Muscle of arm (tissue), 12 donors: ENCODE results near the gene PKD1. TPM values are rescaled to one million over a fixed set of nuclear protein-coding genes. Genes with fewer than 3 reads are reported as not detected.
"Not testable (repeated sequence)": the region's sequence is repeated elsewhere in the genome, so short reads cannot be mapped to it uniquely, and the experiment has no call there.

Source experiments
- DNase-seq: peaks from one replicate; pipeline ENCODE4 v3.0.0-alpha.2; 2013
- polyA plus RNA-seq, 12 donors: library from polyadenylated mRNA; unstranded; fragments of 120-200 nt; gene quantifications; one replicate each; pipeline ENCODE4 v1.2.1, GENCODE V29; 2013; ENCODE audit not compliant: insufficient read length in 12 of 12

Gene PKD1
- polyA plus RNA-seq, 12 donors, result 85.8 to 199 (median 121) TPM; not detected in 1

DNA sequence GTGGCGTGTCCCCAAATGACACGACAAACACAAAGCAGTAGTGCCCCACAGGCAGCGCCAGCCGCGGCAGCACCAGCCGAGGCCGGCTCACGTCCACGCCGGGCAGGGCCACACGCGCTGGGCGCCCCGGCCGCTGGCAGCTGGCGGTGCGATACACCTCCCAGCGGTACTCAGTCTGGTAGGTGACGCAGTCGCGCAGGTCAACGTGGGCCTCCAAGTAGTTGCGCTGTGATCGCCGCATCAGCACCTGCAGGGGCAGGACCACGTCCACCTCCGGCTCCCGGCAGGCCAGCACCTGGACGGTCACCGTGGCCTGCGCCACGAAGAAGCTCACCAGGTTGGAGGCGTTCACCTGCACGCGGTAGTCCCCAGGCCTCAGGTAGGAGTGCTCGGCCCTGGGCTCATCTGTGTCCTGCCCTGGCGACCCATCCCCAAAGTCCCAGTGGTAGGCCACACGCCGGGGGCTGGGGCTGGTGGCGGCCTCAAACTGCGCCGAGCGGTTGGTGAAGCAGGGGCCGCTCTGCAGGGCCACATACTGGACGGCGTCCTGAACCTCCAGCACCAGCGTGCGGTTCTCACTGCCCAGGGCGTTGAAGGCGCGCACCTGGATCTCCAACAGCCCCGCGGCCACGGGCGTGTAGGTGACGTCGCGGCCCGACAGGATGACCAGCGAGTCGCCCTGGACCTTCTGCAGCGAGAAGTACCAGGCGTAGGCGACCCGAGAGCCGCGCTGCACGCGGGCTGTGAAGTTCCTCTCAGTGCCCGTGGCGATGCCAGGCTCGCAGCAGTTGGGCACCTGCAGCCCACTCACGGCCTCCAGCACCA is 27.0 kb downstream of the PKD1 start:
- DNase-seq, result not testable (repeated sequence)

DNA sequence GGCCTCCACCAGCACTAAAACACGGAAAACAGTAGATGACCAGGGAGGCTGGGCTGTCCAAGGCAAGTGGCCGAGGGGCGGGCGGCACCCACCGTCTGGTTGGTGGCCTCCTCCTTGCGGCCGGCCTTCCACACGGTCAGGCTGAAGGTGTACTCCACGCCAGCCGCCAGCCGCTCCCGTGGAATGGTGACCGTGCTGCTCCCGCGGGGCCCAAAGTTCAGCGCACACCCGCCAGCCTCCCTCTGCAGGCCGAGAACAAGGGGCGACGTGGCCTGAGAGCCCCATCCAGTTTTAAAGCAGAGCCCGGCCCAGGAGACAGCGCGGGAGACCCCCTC is 27.9 kb downstream of the PKD1 start:
- not testable (repeated sequence) for DNase-seq

DNA sequence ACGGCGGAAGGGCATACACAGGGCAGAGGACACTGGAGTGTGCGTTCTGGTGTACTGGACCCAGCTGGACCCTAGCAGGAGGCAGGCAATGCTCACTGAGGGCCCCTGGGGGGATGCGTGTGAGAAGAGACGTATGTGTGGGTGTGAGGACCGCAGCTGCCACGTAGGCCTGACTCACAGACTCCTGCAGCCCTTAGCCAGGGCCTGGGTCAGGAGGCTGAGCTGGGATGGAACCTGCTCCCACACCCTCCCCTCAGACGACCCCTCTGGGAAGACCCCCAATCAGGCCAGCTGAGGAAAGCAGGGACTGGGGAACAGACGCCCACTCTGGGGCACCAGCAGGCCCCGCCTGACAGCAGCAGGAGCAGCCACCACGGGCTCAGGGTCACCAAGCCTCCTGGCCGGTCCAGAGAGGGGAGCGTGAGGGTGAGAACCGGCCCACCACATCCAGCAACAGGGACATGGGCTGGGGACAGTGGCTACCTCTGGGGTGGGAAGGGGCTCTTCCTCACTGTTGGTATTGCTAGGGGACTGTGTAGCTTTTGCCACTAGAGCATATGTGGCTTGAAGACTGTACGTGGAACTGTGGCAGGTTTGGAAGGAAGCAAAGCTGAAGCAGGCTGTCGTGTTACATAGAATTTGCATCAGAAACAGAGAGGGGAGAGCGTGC is 28.4 kb downstream of the PKD1 start:
- not testable (repeated sequence) for DNase-seq

GRCh38 chr16:2106211-2106610 is 29.5 kb downstream of the PKD1 start:
- DNase-seq, result not testable (repeated sequence)

DNA sequence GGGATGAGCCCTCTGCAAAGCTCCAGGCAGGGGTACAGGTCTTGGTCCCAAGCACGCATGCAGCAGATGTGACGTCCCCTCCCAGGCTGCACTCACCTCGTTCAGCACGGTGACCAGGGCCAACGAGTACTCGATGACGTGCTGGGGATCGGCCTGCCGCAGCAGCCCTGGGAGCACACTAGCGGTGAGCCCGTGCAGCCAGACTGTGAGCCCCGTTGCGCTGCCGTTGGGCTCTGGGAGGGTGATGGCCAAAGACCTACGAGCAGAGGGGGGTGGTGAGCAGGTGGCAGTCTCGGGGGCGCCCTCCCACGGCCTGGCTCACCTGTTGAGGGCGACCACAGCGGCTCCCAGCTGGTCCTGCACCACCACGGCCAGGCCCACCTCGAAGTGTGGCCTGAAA is 29.9 kb downstream of the PKD1 start:
- not testable (repeated sequence) for DNase-seq

DNA sequence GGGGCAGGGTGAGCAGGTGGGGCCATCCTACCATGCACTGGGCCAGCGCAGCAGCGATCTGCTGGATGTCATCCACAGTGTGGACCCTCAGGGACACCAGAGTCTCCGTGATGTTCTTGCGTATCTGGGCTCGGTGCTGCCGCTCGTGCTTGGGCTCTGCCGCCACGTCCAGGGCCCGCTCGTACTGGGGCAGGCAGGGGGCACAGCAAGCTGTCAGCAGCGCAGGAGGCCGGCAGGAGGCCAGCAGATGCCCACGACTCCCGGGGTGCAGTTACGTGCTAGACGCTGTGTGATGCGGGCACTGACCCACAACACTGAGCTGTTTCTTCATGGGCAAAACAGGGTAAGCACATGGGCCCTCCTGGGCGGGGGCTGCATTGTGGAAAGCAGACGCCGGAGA is 30.4 kb downstream of the PKD1 start:
- DNase-seq, result not testable (repeated sequence)

- not testable (repeated sequence) for DNase-seq
Observed at GRCh38 chr16:2104464-2104863, 31.2 kb downstream of the PKD1 start.

DNA sequence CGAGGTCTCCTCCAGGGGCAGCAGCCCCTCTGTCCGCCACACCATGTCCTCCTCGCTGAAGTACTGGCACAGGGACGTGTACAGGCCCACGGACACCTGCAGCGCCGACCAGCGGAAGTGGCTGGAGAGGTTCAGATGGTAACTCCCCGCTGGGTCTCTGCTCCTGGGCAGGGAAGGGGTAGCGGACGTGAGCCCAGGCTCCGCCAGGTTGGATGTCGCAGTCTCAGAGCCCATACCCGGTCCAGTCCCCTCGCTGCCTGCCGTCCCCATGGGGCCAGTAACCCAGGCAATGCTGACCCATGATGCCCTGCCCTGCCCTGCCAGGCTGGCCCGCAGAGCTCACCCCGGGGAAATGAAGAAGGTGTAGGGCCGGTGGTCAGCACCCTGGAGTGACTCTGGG is 33.2 kb downstream of the PKD1 start:
- no peak for DNase-seq

DNA sequence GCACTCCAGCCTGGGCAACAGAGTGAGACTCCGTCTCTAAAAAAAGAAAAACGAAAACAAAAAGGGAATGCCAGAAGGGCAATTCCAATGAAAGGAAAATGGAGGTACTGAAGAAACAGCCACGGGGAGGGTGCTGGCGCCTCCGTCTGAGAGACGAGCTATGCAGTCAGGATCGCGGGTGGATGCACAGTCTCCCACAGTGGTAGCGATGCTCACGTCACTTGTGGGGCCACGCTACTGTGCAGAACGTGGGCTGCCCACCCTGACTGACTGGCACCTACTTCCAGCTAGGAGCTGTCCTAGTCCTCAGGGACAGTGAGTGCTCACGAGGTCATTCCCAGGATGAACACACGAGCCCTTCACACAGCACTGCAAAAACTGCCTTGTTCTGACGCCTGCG is 34.1 kb downstream of the PKD1 start:
- not testable (repeated sequence) for DNase-seq

DNA sequence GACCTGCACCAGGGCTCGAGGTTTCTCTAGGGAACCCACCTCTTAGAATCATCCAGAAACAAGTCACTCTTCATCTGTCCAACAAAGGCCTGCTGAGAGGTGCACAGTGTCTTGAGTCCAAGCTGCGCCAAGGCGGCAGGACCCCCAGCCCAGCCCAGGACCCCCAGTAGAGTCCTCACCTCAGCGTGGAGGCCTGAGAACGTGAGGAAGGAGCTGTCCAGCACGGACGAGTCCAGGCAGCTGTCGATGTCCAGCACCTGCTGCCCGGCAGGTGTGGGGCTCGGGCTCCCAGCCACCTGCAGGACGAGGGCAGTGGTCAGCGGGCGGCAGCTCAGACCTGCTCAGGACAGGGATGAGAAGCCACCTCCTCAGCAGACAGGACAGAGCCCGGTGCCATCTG is 38.0 kb downstream of the PKD1 start:
- DNase-seq, result not testable (repeated sequence)

- no peak for DNase-seq
Observed at GRCh38 chr16:2096853-2097595, 38.7 kb downstream of the PKD1 start.

GRCh38 chr16:2095918-2096582 is 39.6 kb downstream of the PKD1 start:
- no peak for DNase-seq

DNA sequence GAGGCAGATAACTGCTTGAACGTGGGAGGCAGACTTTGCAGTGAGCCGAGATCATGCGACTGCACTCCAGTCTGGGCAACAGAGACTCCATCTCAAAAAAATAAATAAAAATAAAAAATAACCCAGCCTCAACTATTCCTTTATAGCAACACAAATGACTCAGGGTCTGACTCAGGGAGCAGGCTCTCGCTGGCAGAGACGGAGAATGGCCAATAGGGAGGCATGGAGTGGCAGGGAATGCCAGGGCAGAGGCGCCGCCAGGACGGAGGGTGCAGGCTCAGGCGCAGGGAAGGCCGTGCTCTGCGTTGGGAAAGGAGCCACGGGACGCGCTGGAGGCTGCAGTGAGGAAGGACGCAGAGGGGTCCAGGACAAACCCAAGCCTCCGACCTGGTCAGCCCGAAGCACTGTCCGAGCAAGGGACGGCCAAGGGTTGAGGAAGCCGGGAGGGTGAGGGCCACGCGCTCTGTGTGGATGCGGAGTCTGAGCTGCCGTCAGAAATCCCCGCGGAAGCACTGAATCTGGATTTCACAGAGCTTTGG is 40.3 kb downstream of the PKD1 start:
- DNase-seq, result no peak

GRCh38 chr16:2093793-2094192 is 41.9 kb downstream of the PKD1 start:
- no peak for DNase-seq

DNA sequence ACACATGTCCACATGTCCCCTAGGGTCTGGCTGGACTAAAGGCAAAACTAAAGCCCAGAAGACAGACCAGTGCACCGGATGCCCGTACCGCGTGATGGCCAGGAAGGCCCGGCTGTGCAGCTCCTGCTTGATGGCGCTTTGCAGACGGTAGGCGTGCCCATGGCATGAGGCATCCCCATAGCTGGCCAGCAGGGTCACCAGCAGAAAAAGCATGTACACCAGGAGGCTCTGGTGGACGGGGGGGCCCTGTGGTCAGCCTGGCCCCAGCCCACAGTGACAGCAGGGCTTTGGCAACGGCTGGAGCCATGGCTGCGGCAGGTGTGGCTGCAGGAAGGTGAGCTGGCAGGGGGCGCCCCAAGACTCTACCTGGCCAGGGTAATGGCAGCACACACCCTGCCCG is 42.8 kb downstream of the PKD1 start:
- DNase-seq, result no peak

GRCh38 chr16:2092256-2092620 is 43.5 kb downstream of the PKD1 start:
- DNase-seq, result no peak

GRCh38 chr16:2091547-2092255 is 44.0 kb downstream of the PKD1 start:
- no peak for DNase-seq

DNA sequence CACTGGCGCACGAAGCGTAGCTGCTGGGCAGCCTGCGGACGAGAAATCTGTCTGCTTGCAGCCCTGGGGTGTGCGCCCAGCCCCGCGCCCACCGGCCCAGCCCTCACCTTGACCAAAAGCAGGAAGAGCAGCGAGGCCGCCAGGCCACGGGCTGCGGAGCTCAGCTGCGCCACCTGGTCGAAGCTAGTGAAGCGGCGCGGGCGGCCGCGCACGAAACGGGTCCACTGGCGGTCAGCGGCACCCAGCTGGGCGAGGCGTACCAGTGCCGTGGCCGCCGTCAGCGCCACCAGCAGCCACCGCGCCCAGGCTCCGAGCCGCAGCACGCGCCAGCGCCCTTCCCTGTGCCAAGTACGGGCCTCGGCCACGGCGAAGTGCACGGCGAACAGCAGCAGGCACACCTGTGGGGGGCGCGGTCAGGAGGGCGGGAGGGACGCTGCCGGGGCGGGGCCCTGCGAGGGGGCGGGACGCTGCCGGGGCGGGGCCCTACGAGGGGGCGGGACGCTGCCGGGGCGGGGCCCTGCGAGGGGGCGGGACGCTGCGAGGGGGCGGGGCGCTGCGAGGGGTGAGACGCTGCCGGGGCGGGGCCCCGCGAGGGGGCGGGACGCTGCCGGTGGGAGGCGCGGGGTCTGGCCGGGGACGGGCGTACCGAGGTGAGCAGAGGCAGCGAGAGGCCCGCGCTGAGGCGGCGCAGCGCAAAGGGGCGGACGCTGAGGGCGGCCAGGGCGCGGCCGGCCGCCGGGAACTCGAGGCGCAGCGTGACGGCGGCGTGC is 44.7 kb downstream of the PKD1 start:
- peak; percentile 57 for DNase-seq

DNA sequence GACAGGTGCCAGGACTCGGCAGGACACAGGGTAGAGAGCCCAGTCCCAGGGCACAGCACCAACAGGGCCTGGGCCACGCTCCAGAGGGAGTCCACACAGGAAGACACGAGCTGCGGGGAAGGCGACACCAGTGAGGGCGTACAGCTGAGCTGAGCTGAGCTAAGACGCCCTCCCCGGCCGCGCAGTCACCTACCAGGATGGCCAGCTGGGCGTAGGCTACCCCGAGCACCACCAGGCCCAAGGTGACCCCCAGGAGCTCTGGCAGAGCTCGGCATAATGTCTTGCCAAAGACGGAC is 45.3 kb downstream of the PKD1 start:
- no peak for DNase-seq

DNA sequence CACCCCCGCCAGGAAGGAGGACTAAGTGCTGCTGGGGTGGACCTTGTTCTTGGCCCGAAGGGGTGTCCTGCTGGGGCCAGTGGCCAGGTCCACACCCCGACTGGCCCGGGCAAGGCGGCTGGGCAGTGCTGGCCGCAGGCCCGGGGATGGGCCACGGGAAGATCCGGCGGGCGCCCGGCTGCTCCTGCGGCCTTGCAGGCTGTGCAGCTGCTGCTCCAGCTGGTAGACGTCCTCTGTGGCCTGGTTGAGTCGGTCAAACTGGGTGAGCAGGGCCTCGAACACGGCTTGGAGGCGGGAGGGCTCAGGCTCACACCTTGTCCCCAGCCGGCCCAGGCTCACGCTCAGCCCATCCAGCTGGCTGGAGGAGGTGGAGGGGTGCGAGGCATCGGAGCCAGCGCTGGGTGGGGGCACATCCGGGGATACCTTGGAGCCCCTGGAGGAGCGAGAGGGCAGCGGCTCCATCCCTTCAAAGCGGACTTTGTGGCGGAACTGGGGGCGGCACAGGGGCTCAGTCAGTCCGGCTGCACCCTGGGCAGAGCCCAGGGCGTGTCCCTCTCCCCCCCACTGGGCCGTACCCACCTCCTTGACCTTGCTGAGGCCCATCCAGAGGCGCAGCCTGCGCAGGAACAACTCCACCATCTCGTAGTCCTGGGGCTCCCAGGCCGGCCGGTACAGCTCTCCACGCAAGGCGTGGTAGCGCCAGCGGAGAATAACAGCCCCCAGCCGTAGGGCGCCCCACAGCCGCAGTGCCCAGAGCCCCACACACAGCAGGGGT is 45.8 kb downstream of the PKD1 start:
- no peak for DNase-seq
